ENCODE results near the gene MPV17L2. TPM values are rescaled to one million over a fixed set of nuclear protein-coding genes. Genes with fewer than 3 reads are reported as not detected.

Gene MPV17L2
- total and polyA plus RNA-seq, 10 of the 15 experiments (the other 5 are each of a cell fraction or from before 2014, with no cell fraction given): 5.1 to 57.2 (median 22.9) TPM

DNA sequence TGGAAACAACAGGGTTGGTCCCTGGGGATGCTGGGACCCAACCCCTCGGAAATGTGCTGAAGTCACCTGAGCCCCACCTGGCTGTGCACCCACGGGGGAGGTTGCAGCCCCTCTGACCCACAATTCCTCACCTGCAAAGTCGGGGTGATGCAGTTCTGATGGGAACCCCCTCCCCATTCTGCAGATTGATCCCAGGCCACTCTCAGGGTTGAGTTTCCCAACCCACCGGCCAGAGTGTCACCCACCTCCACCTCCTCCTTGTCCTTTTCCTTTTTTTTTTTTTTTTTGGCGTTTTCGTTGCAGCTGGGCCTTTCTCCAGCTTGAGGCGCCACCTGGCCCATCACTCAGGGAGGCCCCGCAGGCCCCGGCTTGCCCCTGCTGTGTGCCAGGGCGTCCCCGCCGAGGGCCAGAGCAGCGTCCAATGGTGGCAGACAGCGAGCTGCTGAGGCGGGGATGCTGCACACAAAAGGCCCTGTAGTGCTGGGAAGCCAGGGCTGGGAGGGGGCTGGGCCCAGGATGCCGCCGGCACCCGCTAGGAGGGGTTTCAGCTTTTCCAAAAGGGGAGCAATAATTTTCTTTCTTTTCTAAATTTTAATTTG is 35.5 kb upstream of the MPV17L2 start (continued):
- no peak for TF ChIP-seq NRF1 (conservative IDR thresholded peaks at IDR 0.05; ENCODE audit: low read depth, low read length)
- no peak for TF ChIP-seq NKRF (conservative IDR thresholded peaks at IDR 0.05)
- no peak for TF ChIP-seq ZNF384 (IDR thresholded peaks at IDR 0.05; ENCODE audit: borderline replicate concordance, low read depth, low read length)
- TF ChIP-seq NBN (IDR thresholded peaks at IDR 0.05): no peak
- no peak for TF ChIP-seq USF1 (IDR thresholded peaks at IDR 0.05; ENCODE audit: borderline replicate concordance, extremely low read length, insufficient read depth, low read depth, low read length)
- TF ChIP-seq TBL1XR1 (IDR thresholded peaks at IDR 0.05; ENCODE audit: low read depth, low read length): no peak

GRCh38 chr19:18158467-18158866 is 34.6 kb upstream of the MPV17L2 start:
- no peak overlapping the region for H3K4me3 ChIP-seq
- H3K27ac ChIP-seq (ENCODE audit: control insufficient read depth, insufficient read depth): no peak overlapping the region
- H3K79me2 ChIP-seq (ENCODE audit: control insufficient read depth, insufficient read depth, low read length): peaks cover 9% of the 10 kb centered on the region
- no peaks in the 10 kb centered on the region for H3K27me3 ChIP-seq (replicated peaks in 1 of 2; ENCODE audit: control insufficient read depth in 2 of 2, insufficient read depth in 2 of 2, low read length in 1 of 2)
- ATAC-seq (no peak), DNase-seq (ENCODE audit: low read depth, low spot score) (no peak), FAIRE-seq (no peak)
- ChIA-PET POLR2A (interaction anchor here (0.6 kb wide), 2 partner anchors 94 to 749 kb away, joined by 3 to 4 read pairs; no protein-coding TSS in a partner anchor), SMC1A (ENCODE audit: uncharacterized antibody, unreplicated experiment) (no interaction called here), CTCF (interaction anchor here (0.6 to 1.5 kb wide), 4 partner anchors 10 to 121 kb away, joined by 3 to 8 read pairs (median 3); no protein-coding TSS in a partner anchor), RAD21 (ENCODE audit: unreplicated experiment) (interaction anchor here (0.9 kb wide), 1 partner anchor 170 kb away, joined by 3 read pairs; no protein-coding TSS in a partner anchor)
- no TSS peak for BruUV-seq (replicated peaks)
- no peak overlapping the region for H2AFZ ChIP-seq (ENCODE audit: control insufficient read depth, low read depth, low read length)
- peaks cover 6% of the 10 kb centered on the region in 2 experiments; a peak in 3 of 4 replicates for H3K36me3 ChIP-seq (ENCODE audit: control insufficient read depth in 2 of 2, insufficient read depth in 2 of 2, low read length in 1 of 2)
- intact Hi-C loops (cut with micrococcal nuclease; ENCODE audit: unreplicated experiment) (no loop called here), in situ Hi-C loops (cut with MboI) (no loop called here)
- H4K20me1 ChIP-seq (ENCODE audit: control insufficient read depth, insufficient read depth): no peaks in the 10 kb centered on the region
- H3K9me3 ChIP-seq (replicated peaks; ENCODE audit: control insufficient read depth, insufficient read depth, low read length): no peaks in the 10 kb centered on the region
- no peak overlapping the region for H3K9ac ChIP-seq (ENCODE audit: control insufficient read depth, insufficient read depth, low read length)
- no peak overlapping the region for H3K4me2 ChIP-seq (ENCODE audit: control insufficient read depth, insufficient read depth)
- peaks cover 13% of the 10 kb centered on the region for H3K4me1 ChIP-seq (ENCODE audit: control insufficient read depth, insufficient read depth, low read length)
- WGBS (ENCODE audit: insufficient coverage, insufficient replicate concordance, low lambda C conversion rate, missing lambda C conversion rate): 79% methylated on average over 4 of the region's 4 CpGs
- no peak for TF ChIP-seq HSF1 (IDR thresholded peaks at IDR 0.05; ENCODE audit: low read depth, low read length)
- no peak for TF ChIP-seq SP1 (IDR thresholded peaks at IDR 0.05; ENCODE audit: low read depth, low read length)
- TF ChIP-seq ZSCAN29 (IDR thresholded peaks at IDR 0.05): no peak
- no peak for TF ChIP-seq TCF12 (IDR thresholded peaks at IDR 0.05; ENCODE audit: low read depth, low read length)
- no peak for TF ChIP-seq ZZZ3 (IDR thresholded peaks at IDR 0.05; ENCODE audit: control insufficient read depth, insufficient read length, low read depth)
- TF ChIP-seq POLR2AphosphoS2 (IDR thresholded peaks at IDR 0.05; ENCODE audit: low read depth, low read length): no peak
- no peak for TF ChIP-seq KAT2A (conservative IDR thresholded peaks at IDR 0.05; ENCODE audit: control insufficient read depth, low read depth, low read length)
- TF ChIP-seq, protein P1, sequence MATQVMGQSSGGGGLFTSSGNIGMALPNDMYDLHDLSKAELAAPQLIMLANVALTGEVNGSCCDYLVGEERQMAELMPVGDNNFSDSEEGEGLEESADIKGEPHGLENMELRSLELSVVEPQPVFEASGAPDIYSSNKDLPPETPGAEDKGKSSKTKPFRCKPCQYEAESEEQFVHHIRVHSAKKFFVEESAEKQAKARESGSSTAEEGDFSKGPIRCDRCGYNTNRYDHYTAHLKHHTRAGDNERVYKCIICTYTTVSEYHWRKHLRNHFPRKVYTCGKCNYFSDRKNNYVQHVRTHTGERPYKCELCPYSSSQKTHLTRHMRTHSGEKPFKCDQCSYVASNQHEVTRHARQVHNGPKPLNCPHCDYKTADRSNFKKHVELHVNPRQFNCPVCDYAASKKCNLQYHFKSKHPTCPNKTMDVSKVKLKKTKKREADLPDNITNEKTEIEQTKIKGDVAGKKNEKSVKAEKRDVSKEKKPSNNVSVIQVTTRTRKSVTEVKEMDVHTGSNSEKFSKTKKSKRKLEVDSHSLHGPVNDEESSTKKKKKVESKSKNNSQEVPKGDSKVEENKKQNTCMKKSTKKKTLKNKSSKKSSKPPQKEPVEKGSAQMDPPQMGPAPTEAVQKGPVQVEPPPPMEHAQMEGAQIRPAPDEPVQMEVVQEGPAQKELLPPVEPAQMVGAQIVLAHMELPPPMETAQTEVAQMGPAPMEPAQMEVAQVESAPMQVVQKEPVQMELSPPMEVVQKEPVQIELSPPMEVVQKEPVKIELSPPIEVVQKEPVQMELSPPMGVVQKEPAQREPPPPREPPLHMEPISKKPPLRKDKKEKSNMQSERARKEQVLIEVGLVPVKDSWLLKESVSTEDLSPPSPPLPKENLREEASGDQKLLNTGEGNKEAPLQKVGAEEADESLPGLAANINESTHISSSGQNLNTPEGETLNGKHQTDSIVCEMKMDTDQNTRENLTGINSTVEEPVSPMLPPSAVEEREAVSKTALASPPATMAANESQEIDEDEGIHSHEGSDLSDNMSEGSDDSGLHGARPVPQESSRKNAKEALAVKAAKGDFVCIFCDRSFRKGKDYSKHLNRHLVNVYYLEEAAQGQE (IDR thresholded peaks at IDR 0.05; ENCODE audit: low read depth, low read length): no peak

Measured in GM12878 (cell line).